Neural progenitor cell (in vitro differentiated cells): ENCODE data around the gene KIDINS220. TPM values are rescaled to one million over a fixed set of nuclear protein-coding genes. Genes with fewer than 3 reads are reported as not detected.

Experiments used
- DNase-seq: peaks from one replicate; pipeline ENCODE4 v3.0.0-alpha.2; 2016; ENCODE audit warnings: low spot score
- H2AFZ ChIP-seq: fragments of 200-600 bp; sonication (generic); replicated peaks from 2 replicates; pipeline ENCODE4 v1.6.1; 2016; ENCODE audit warnings: antibody characterized with exemption
- H3F3A ChIP-seq: fragments of 200-600 bp; sonication (generic); 2 replicates; pipeline ENCODE4 v1.6.1; 2016; ENCODE audit warnings: antibody characterized with exemption, low read depth
- H3K27ac ChIP-seq: fragments of 200-600 bp; sonication (generic); 2 replicates; pipeline ENCODE4 v1.5.1; 2016; ENCODE audit warnings: mild to moderate bottlenecking
- H3K27me3 ChIP-seq: fragments of 200-600 bp; sonication (generic); 2 replicates; pipeline ENCODE4 v1.6.1; 2016; ENCODE audit warnings: mild to moderate bottlenecking, moderate library complexity
- H3K36me3 ChIP-seq: fragments of 200-600 bp; sonication (generic); 2 replicates; pipeline ENCODE4 v1.5.1; 2016
- H3K4me1 ChIP-seq: fragments of 200-600 bp; sonication (generic); 2 replicates; pipeline ENCODE4 v1.6.1; 2016; ENCODE audit warnings: mixed run types
- H3K4me2 ChIP-seq: fragments of 200-600 bp; sonication (generic); 2 replicates; pipeline ENCODE4 v1.6.1; 2016
- H3K4me3 ChIP-seq: fragments of 200-600 bp; sonication (generic); 2 replicates; pipeline ENCODE4 v1.5.1; 2016
- H3K79me2 ChIP-seq: fragments of 200-600 bp; sonication (generic); 2 replicates; pipeline ENCODE4 v1.6.1; 2016; ENCODE audit warnings: low read depth
- H3K9ac ChIP-seq: fragments of 200-600 bp; sonication (generic); 2 replicates; pipeline ENCODE4 v1.6.1; 2016
- H3K9me3 ChIP-seq: fragments of 200-600 bp; sonication (generic); 2 replicates; pipeline ENCODE4 v1.5.1; 2016; ENCODE audit warnings: low read depth
- H4K20me1 ChIP-seq: fragments of 200-600 bp; sonication (generic); 2 replicates; pipeline ENCODE4 v1.6.1; 2016; ENCODE audit warnings: low read depth
- H3K27ac Mint-ChIP-seq: 3 replicates; pipeline ENCODE4 v1.8.0; 2021; ENCODE audit warnings: mixed read lengths
- H3K27me3 Mint-ChIP-seq: 2 replicates; pipeline ENCODE4 v1.8.0; 2022; ENCODE audit warnings: low read depth, mild to moderate bottlenecking, inconsistent platforms, moderate library complexity, mixed read lengths; ENCODE audit not compliant: insufficient read depth
- H3K36me3 Mint-ChIP-seq: 3 replicates; pipeline ENCODE4 v1.8.0; 2021; ENCODE audit warnings: mixed read lengths
- H3K4me1 Mint-ChIP-seq: 3 replicates; pipeline ENCODE4 v1.8.0; 2021; ENCODE audit warnings: mixed read lengths
- H3K4me3 Mint-ChIP-seq: 3 replicates; pipeline ENCODE4 v1.8.0; 2021; ENCODE audit warnings: mild to moderate bottlenecking, moderate library complexity, mixed read lengths
- H3K9me3 Mint-ChIP-seq: 3 replicates; pipeline ENCODE4 v1.8.0; 2020; ENCODE audit warnings: mixed read lengths
- EZH2 ChIP-seq: fragments of 200-600 bp; sonication (generic); IDR thresholded peaks from 2 replicates; pipeline ENCODE4 v1.6.1; 2017; ENCODE audit warnings: antibody characterized with exemption, mild to moderate bottlenecking, moderate library complexity
- EZH2phosphoT487 ChIP-seq: fragments of 200-600 bp; sonication (generic); IDR thresholded peaks from 2 replicates; pipeline ENCODE4 v1.6.1; 2017; ENCODE audit warnings: antibody characterized with exemption
- total RNA-seq: library from RNA; depleted of rRNA; stranded (reverse); fragments of >200 nt; gene quantifications from 2 replicates; pipeline ENCODE4 v1.2.3, GENCODE V29; 2015; ENCODE audit warnings: low replicate concordance
- TF ChIP-seq, protein P1 (sequence below): fragments of 200-600 bp; sonication (generic); IDR thresholded peaks from 2 replicates; pipeline ENCODE4 v1.5.1; 2017; ENCODE audit warnings: antibody characterized with exemption, mild to moderate bottlenecking

The KIDINS220 gene
- total RNA-seq, 1 donor from 2014 or later = 56.1 TPM

DNA sequence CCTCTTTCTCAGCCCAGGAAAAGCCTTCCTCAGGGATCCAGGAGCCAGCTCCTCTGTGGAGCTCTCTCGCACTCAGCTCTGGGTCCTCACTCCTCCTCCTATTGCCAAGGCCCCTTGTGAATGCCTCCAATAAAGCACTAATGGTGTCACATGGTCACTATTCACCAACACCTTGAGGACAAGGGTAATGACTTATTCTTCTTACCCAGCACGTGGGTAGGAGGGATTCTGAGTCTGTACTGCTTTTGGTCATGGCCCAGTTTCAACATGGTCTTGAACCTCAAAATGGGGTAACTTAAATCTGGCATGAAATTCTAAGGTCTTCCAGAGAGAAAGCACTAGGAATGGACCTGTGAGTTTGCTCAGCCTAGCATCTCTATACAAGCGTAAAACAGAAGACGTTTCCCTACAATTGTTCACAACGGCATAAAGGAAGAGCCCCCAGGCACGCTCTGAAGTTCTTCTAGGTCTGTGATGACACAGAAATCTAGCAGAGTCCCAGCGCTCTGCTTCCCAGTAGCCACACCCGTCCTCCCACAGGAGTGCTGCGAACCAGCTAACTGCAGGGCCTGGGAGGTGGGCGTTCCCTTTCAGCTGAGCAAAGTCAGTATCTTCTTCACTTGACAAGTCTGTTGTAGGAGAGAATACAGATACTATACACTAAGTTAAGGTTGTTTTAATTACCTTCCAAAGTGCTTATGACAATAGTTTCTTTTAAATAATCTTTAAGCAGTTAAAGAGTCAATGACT, 14.6 kb upstream of the KIDINS220 start:
- TF ChIP-seq, protein P1, sequence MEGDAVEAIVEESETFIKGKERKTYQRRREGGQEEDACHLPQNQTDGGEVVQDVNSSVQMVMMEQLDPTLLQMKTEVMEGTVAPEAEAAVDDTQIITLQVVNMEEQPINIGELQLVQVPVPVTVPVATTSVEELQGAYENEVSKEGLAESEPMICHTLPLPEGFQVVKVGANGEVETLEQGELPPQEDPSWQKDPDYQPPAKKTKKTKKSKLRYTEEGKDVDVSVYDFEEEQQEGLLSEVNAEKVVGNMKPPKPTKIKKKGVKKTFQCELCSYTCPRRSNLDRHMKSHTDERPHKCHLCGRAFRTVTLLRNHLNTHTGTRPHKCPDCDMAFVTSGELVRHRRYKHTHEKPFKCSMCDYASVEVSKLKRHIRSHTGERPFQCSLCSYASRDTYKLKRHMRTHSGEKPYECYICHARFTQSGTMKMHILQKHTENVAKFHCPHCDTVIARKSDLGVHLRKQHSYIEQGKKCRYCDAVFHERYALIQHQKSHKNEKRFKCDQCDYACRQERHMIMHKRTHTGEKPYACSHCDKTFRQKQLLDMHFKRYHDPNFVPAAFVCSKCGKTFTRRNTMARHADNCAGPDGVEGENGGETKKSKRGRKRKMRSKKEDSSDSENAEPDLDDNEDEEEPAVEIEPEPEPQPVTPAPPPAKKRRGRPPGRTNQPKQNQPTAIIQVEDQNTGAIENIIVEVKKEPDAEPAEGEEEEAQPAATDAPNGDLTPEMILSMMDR = no peak
- no peak for TF ChIP-seq EZH2phosphoT487
- TF ChIP-seq EZH2 = no peak
- Mint-ChIP-seq H3K36me3 (peaks cover 7% of the 10 kb centered on the region), H3K27ac (no peak overlapping the region), H3K9me3 (no peaks in the 10 kb centered on the region), H3K4me3 (no peak overlapping the region), H3K27me3 (no peaks in the 10 kb centered on the region), H3K4me1 (peaks cover 4% of the 10 kb centered on the region)
- Histone ChIP-seq H3K79me2 (no peaks in the 10 kb centered on the region), H3K9ac (no peak overlapping the region), H3K9me3 (no peaks in the 10 kb centered on the region), H2AFZ (no peak overlapping the region), H3K27ac (no peak overlapping the region), H3F3A (no peaks in the 10 kb centered on the region), H3K27me3 (no peaks in the 10 kb centered on the region), H3K36me3 (no peaks in the 10 kb centered on the region), H4K20me1 (no peaks in the 10 kb centered on the region), H3K4me1 (no peaks in the 10 kb centered on the region), H3K4me2 (no peak overlapping the region), H3K4me3 (no peak overlapping the region)
- DNase-seq = no peak

GRCh38 chr2:8850845-8851487, 13.6 kb upstream of the KIDINS220 start:
- no peaks in the 10 kb centered on the region for H3F3A ChIP-seq
- no peaks in the 10 kb centered on the region for H3K79me2 ChIP-seq
- H3K9me3 Mint-ChIP-seq = no peaks in the 10 kb centered on the region
- no peak overlapping the region for H3K4me2 ChIP-seq
- no peaks in the 10 kb centered on the region for H4K20me1 ChIP-seq
- H3K36me3 ChIP-seq = no peaks in the 10 kb centered on the region
- no peaks in the 10 kb centered on the region for H3K27me3 Mint-ChIP-seq
- H3K4me1 ChIP-seq = no peaks in the 10 kb centered on the region
- no peak overlapping the region for H3K4me3 Mint-ChIP-seq
- H3K27ac Mint-ChIP-seq = no peak overlapping the region
- H3K27ac ChIP-seq = no peak overlapping the region
- TF ChIP-seq EZH2 (no peak), EZH2phosphoT487 (no peak)
- TF ChIP-seq, protein P1 = no peak
- no peak overlapping the region for H3K9ac ChIP-seq
- DNase-seq = no peak
- H3K4me1 Mint-ChIP-seq = peaks cover 4% of the 10 kb centered on the region
- no peak overlapping the region for H2AFZ ChIP-seq
- no peak overlapping the region for H3K4me3 ChIP-seq
- H3K27me3 ChIP-seq = no peaks in the 10 kb centered on the region
- H3K36me3 Mint-ChIP-seq = peaks cover 5% of the 10 kb centered on the region
- H3K9me3 ChIP-seq = no peaks in the 10 kb centered on the region

GRCh38 chr2:8849327-8849726, 11.9 kb upstream of the KIDINS220 start:
- no peak overlapping the region for H3K27ac Mint-ChIP-seq
- no peaks in the 10 kb centered on the region for H3K27me3 Mint-ChIP-seq

More at GRCh38 chr2:8849327-8849726, 11.9 kb upstream of the KIDINS220 start:
- DNase-seq = no peak
- Histone ChIP-seq H3K4me1 (no peaks in the 10 kb centered on the region), H3K27me3 (no peaks in the 10 kb centered on the region), H3K36me3 (no peaks in the 10 kb centered on the region), H2AFZ (no peak overlapping the region), H3K4me2 (no peak overlapping the region), H3K9me3 (no peaks in the 10 kb centered on the region), H3F3A (no peaks in the 10 kb centered on the region), H3K79me2 (no peaks in the 10 kb centered on the region), H3K9ac (no peak overlapping the region), H4K20me1 (no peaks in the 10 kb centered on the region), H3K4me3 (no peak overlapping the region), H3K27ac (no peak overlapping the region)
- Mint-ChIP-seq H3K4me3 (no peak overlapping the region), H3K36me3 (no peaks in the 10 kb centered on the region), H3K4me1 (peaks cover 4% of the 10 kb centered on the region), H3K9me3 (no peaks in the 10 kb centered on the region)
- TF ChIP-seq, protein P1 = no peak
- TF ChIP-seq EZH2phosphoT487 (no peak), EZH2 (no peak)
